ENCODE measurements around the gene MALSU1.

DNA sequence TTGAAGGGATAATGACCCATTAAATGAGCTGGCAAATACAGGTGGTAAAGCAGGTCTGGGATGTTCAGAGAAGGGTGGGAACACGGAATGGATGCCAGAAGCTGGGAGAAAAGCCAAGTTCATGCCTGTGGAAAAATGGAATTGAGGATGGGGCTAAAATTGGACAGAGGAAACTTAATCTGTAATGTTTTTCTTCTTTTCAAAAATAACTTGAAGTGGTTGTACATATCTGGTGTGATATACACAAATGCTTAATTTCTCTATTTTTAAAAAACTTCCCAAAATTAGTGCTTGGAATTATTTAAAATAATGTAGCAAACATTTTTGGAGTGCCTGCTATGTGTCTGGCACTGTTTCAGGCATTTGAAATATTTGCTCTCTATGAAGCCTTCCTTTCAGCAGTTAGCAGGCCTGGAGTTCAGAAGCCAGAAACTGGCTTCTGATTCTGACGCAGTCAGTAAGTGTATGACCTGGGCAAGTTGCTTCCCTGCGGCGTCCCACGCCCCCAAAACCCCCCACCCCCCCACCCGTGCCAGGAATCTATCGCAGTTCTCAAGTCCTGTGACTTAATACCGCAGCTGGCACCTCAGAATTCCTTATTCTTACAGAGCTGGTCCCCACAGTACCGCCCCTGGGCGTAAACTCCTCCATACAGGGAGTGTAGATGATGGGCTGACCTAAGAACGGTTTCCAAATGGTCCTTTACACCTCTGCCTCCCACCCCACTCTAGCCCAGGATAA, 828 bp upstream of the MALSU1 start:
- TF ChIP-seq POLR2A (IDR thresholded peaks at IDR 0.05) (no peak), CTCF (IDR thresholded peaks at IDR 0.05) (no peak)

Data from right lobe of liver (tissue), 4 donors.